ENCODE results near the gene DPF1. TPM values are rescaled to one million over a fixed set of nuclear protein-coding genes. Genes with fewer than 3 reads are reported as not detected.

DPF1 gene
- total RNA-seq: 1 to 10 TPM in 1 of 2 donors, not detected in 1; 1.8 TPM

GRCh38 chr19:38224014-38224862 lies at the start of gene DPF1:
DPF1 (minus strand) TSS chr19:38224222; CDS start chr19:38224142, 80 bp downstream.
- Histone ChIP-seq H3K4me3 (peak within 1 kb of the TSS; percentile 12 to 26), H3K9me3 (no peaks in the 10 kb centered on the region), H3K4me1 (replicated peaks) (peaks cover 11% of the 10 kb centered on the region), H3K27me3 (replicated peaks; ENCODE audit: insufficient read depth) (peaks cover 19% of the 10 kb centered on the region), H3K27ac (no peak within 1 kb of the TSS), H3K36me3 (no peaks in the 10 kb centered on the region)
- WGBS: 5% methylated on average over 30 of the region's 61 CpGs
- TF ChIP-seq POLR2AphosphoS5 (IDR thresholded peaks at IDR 0.05) (no peak), POLR2A (IDR thresholded peaks at IDR 0.05) (no peak)
- TF ChIP-seq, protein P1, sequence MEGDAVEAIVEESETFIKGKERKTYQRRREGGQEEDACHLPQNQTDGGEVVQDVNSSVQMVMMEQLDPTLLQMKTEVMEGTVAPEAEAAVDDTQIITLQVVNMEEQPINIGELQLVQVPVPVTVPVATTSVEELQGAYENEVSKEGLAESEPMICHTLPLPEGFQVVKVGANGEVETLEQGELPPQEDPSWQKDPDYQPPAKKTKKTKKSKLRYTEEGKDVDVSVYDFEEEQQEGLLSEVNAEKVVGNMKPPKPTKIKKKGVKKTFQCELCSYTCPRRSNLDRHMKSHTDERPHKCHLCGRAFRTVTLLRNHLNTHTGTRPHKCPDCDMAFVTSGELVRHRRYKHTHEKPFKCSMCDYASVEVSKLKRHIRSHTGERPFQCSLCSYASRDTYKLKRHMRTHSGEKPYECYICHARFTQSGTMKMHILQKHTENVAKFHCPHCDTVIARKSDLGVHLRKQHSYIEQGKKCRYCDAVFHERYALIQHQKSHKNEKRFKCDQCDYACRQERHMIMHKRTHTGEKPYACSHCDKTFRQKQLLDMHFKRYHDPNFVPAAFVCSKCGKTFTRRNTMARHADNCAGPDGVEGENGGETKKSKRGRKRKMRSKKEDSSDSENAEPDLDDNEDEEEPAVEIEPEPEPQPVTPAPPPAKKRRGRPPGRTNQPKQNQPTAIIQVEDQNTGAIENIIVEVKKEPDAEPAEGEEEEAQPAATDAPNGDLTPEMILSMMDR (IDR thresholded peaks at IDR 0.05): no peak
- intact Hi-C loops (cut with DNase I): loop anchor here (5.0 kb wide), 1 partner anchor 322 kb away; no protein-coding TSS in a partner anchor
- no peak for DNase-seq (ENCODE audit: low spot score)

- TF ChIP-seq, protein P1 (IDR thresholded peaks at IDR 0.05): no peak
- TF ChIP-seq POLR2A (IDR thresholded peaks at IDR 0.05) (no peak), POLR2AphosphoS5 (IDR thresholded peaks at IDR 0.05) (no peak)
- DNase-seq (ENCODE audit: low spot score): no peak
- Histone ChIP-seq H3K9me3 (no peaks in the 10 kb centered on the region), H3K36me3 (no peaks in the 10 kb centered on the region), H3K4me3 (no peak overlapping the region), H3K4me1 (replicated peaks) (peaks cover 41% of the 10 kb centered on the region), H3K27me3 (replicated peaks; ENCODE audit: insufficient read depth) (no peaks in the 10 kb centered on the region), H3K27ac (no peak overlapping the region)
- WGBS: 64% methylated on average over 2 of the region's 2 CpGs
- intact Hi-C loops (cut with DNase I): no loop called here
Observed at GRCh38 chr19:38273499-38273898, 49.5 kb upstream of the DPF1 start.

DNA sequence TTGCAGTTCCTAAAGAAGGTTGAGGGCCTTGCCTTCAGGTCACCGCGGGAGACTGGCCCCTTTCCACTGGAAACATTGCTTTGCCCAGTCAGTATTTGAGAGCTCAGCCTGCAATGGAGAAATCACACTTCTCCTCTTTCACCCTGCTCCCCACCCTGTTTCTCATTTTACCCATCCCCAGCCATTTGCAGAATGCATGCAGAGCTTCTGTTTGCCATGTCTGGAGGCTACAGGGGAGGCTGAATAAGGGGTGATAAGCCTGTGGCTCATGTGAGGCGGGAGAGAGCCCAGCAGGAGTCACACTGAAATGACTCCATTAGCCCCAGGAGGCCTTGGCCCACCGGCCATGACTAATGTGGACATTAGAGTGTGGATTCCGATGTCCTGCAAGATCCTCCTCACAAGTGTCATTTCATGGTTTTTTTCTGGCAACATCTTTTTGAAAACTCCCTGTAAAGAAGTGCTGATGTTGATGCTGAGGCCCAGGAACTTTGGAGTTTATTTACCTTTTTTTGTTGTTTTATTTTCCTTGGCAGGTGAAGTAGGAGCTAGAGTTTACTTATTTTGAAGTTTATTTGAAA lies 46.7 kb upstream of the DPF1 start:
- H3K27ac ChIP-seq: peak overlapping the region in 1 of 2 donors; percentile 44
- TF ChIP-seq POLR2A (IDR thresholded peaks at IDR 0.05) (no peak), POLR2AphosphoS5 (IDR thresholded peaks at IDR 0.05) (no peak)
- TF ChIP-seq, protein P1 (IDR thresholded peaks at IDR 0.05): no peak
- H3K36me3 ChIP-seq: no peaks in the 10 kb centered on the region
- WGBS: 72% methylated on average over 5 of the region's 5 CpGs
- H3K4me3 ChIP-seq: no peak overlapping the region
- no peak for DNase-seq (ENCODE audit: low spot score)
- no peaks in the 10 kb centered on the region for H3K27me3 ChIP-seq (replicated peaks; ENCODE audit: insufficient read depth)
- no peaks in the 10 kb centered on the region for H3K9me3 ChIP-seq
- H3K4me1 ChIP-seq (replicated peaks): peaks cover 24% of the 10 kb centered on the region
- intact Hi-C loops (cut with DNase I): no loop called here

DNA sequence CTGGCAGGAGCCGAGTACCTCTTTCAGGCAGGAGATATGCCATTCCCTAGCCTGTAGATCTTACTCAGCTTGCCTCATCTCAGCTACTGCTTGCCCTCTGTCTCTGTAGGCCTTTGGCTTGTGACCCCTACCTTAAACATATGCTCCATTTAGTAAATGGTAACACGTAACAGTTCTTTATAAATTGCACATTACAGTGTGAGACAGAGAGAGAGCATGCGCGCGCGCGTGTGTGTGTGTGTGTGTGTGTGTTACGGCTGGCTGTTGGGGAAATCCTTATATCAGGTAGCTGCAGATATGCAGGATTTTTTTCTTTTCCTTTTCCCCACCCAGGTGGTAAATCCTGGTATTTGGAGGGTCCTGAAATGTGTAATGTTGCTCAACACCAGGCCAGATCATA lies 44.5 kb upstream of the DPF1 start:
- no peak for DNase-seq (ENCODE audit: low spot score)
- no peaks in the 10 kb centered on the region for H3K9me3 ChIP-seq
- H3K4me3 ChIP-seq: no peak overlapping the region
- peak overlapping the region; percentile 92 to 93 for H3K27ac ChIP-seq
- TF ChIP-seq, protein P1 (IDR thresholded peaks at IDR 0.05): no peak
- TF ChIP-seq POLR2A (IDR thresholded peaks at IDR 0.05): no peak
- no peak for TF ChIP-seq POLR2AphosphoS5 (IDR thresholded peaks at IDR 0.05)
- WGBS: 67% methylated on average over 8 of the region's 8 CpGs
- no peaks in the 10 kb centered on the region for H3K27me3 ChIP-seq (replicated peaks; ENCODE audit: insufficient read depth)
- H3K36me3 ChIP-seq: no peaks in the 10 kb centered on the region
- peaks cover 17% of the 10 kb centered on the region for H3K4me1 ChIP-seq (replicated peaks)
- intact Hi-C loops (cut with DNase I): no loop called here
